K562 (cell line): Measurements from ENCODE around the gene AHCYL2. TPM values are rescaled to one million over a fixed set of nuclear protein-coding genes. Genes with fewer than 3 reads are reported as not detected.
A peak's percentile ranks its signal among the peaks of the same experiment; 100 is the strongest.

Experiments used
- BCOR ChIP-seq: fragments of 450-650 bp; IDR thresholded peaks from 2 replicates; pipeline ENCODE4 v1.6.1; 2016
- BHLHE40 ChIP-seq: IDR thresholded peaks from 2 replicates; pipeline ENCODE4 v1.6.1; 2011; ENCODE audit warnings: low read length, improper control_type of control experiment
- CBFA2T2 ChIP-seq: fragments of 450-650 bp; conservative IDR thresholded peaks from 2 replicates; pipeline ENCODE4 v1.6.1; 2017; ENCODE audit warnings: mild to moderate bottlenecking
- CBX2 ChIP-seq: fragments of 200-600 bp; sonication (generic); IDR thresholded peaks from one replicate; pipeline ENCODE4 v1.6.1; 2012; ENCODE audit warnings: mild to moderate bottlenecking, low read length, inconsistent platforms; ENCODE audit not compliant: insufficient read depth, poor library complexity, severe bottlenecking
- CCNT2 ChIP-seq: IDR thresholded peaks from 2 replicates; pipeline ENCODE4 v1.6.1; 2011; ENCODE audit warnings: borderline replicate concordance, low read depth, mild to moderate bottlenecking, moderate library complexity, mixed read lengths, low read length; ENCODE audit not compliant: insufficient read length; ENCODE audit errors: extremely low read depth
- CREM ChIP-seq: IDR thresholded peaks from 2 replicates; pipeline ENCODE4 v1.6.1; 2014; ENCODE audit warnings: antibody characterized with exemption, low read depth
- E2F5 ChIP-seq: sonication (generic); formaldehyde crosslinking; IDR thresholded peaks from 2 replicates; pipeline ENCODE4 v1.8.0; 2022; ENCODE audit warnings: mild to moderate bottlenecking, missing genetic modification reagents
- ETV6 ChIP-seq, 3 experiments: fragments of 150-350 bp in 1 of 3; sonication (generic) in 1 of 3; formaldehyde crosslinking in 1 of 3; IDR thresholded peaks; 2 replicates each; pipeline versions ENCODE4 v1.6.1 to v1.8.0; 2014 to 2022; ENCODE audit warnings: borderline replicate concordance in 2 of 3, low read depth in 2 of 3, antibody characterized with exemption in 1 of 3, low read length in 1 of 3, mild to moderate bottlenecking in 1 of 3, missing genetic modification reagents in 1 of 3
- FOXA3 ChIP-seq, 2 experiments: fragments of 450-650 bp in 1 of 2; sonication (generic) in 1 of 2; formaldehyde crosslinking; IDR thresholded peaks in 1 of 2; conservative IDR thresholded peaks in 1 of 2; 2 replicates each; pipeline versions ENCODE4 v1.4.0 to v1.8.0; 2020 to 2022; ENCODE audit warnings: mild to moderate bottlenecking in 2 of 2, missing genetic modification reagents in 1 of 2
- HDAC1 ChIP-seq, 2 experiments: fragments of 450-650 bp; IDR thresholded peaks; 2 replicates each; pipeline ENCODE4 v1.6.1; 2016 to 2017; ENCODE audit warnings: inconsistent platforms in 1 of 2, mild to moderate bottlenecking in 1 of 2, moderate library complexity in 1 of 2
- HMGXB4 ChIP-seq: sonication (generic); formaldehyde crosslinking; IDR thresholded peaks from 2 replicates; pipeline ENCODE4 v1.8.1; 2023; ENCODE audit warnings: mild to moderate bottlenecking, missing genetic modification reagents
- HOMEZ ChIP-seq: fragments of 250-450 bp; sonication (Bioruptor Pico); IDR thresholded peaks from 2 replicates; pipeline ENCODE4 v1.4.0; 2020; ENCODE audit warnings: mild to moderate bottlenecking, moderate library complexity
- MTA2 ChIP-seq: fragments of 450-650 bp; IDR thresholded peaks from 2 replicates; pipeline ENCODE4 v1.6.1; 2016; ENCODE audit warnings: low read depth
- NRF1 ChIP-seq, 2 experiments: fragments of 450-650 bp; IDR thresholded peaks in 1 of 2; conservative IDR thresholded peaks in 1 of 2; 2 replicates each; pipeline ENCODE4 v1.6.1; 2014; ENCODE audit warnings: mild to moderate bottlenecking in 2 of 2
- POLR2AphosphoS2 ChIP-seq: IDR thresholded peaks from 2 replicates; pipeline ENCODE4 v1.6.1; 2012; ENCODE audit warnings: low read length, improper control_type of control experiment
- POLR2G ChIP-seq: fragments of 200-400 bp; formaldehyde crosslinking; IDR thresholded peaks from 2 replicates; pipeline ENCODE4 v1.6.1; 2017; ENCODE audit warnings: low read depth, mild to moderate bottlenecking, antibody characterized with exemption, low read length, moderate library complexity
- PRMT5 ChIP-seq: sonication (generic); formaldehyde crosslinking; IDR thresholded peaks from 2 replicates; pipeline ENCODE4 v1.5.0; 2020; ENCODE audit warnings: missing genetic modification reagents
- TAL1 ChIP-seq: fragments of 450-650 bp; IDR thresholded peaks from 2 replicates; pipeline ENCODE4 v1.6.1; 2016; ENCODE audit warnings: mild to moderate bottlenecking
- TCFL5 ChIP-seq: fragments of 250-450 bp; sonication (Bioruptor Pico); conservative IDR thresholded peaks from 2 replicates; pipeline ENCODE4 v1.6.1; 2021; ENCODE audit warnings: mild to moderate bottlenecking, moderate library complexity, matching md5 sums
- TFAP4 ChIP-seq: sonication (generic); formaldehyde crosslinking; IDR thresholded peaks from 2 replicates; pipeline ENCODE4 v1.8.0; 2022; ENCODE audit warnings: missing genetic modification reagents, mild to moderate bottlenecking, moderate library complexity, borderline replicate concordance
- ZBTB8A ChIP-seq: fragments of 450-650 bp; IDR thresholded peaks from 2 replicates; pipeline ENCODE4 v1.6.1; 2018; ENCODE audit warnings: mild to moderate bottlenecking, moderate library complexity; ENCODE audit not compliant: partially characterized antibody
- ZNF143 ChIP-seq: sonication (generic); formaldehyde crosslinking; IDR thresholded peaks from 2 replicates; pipeline ENCODE4 v1.9.0; 2022; ENCODE audit warnings: mild to moderate bottlenecking, missing genetic modification reagents
- ZNF699 ChIP-seq: fragments of 250-450 bp; sonication (Bioruptor Pico); IDR thresholded peaks from 2 replicates; pipeline ENCODE4 v1.8.0; 2021; ENCODE audit warnings: mild to moderate bottlenecking, moderate library complexity; ENCODE audit not compliant: insufficient replicate concordance
- polyA plus RNA-seq, 8 experiments: library from polyadenylated mRNA; depleted of rRNA in 4 of 8; stranded (reverse) in 5 of 8; unstranded in 3 of 8; fragments of >200 nt; fragmentation: Nextera tagmentation in 2 of 8; fragmentation: Illumina TruSeq in 1 of 8; extraction: Ambion mirVana in 2 of 8; extraction: Trizol in 1 of 8; gene quantifications; 2 replicates each; pipeline versions ENCODE4 v1.2.1 to v1.2.3, GENCODE V29; 2011 to 2014; ENCODE audit warnings: inconsistent platforms in 1 of 8, missing spikeins in 1 of 8
- total RNA-seq, 7 experiments: library from RNA; depleted of rRNA in 6 of 7; stranded (reverse); fragments of >200 nt in 6 of 7; fragmentation: Illumina TruSeq in 2 of 7; extraction: Trizol in 2 of 7; gene quantifications; 2 replicates each; pipeline versions ENCODE4 v1.2.1 to v1.2.3, GENCODE V29; 2011 to 2021; ENCODE audit warnings: low replicate concordance in 1 of 7

AHCYL2 gene
- total and polyA plus RNA-seq, 9 of the 15 experiments (the other 6 are each of a cell fraction or from before 2014, with no cell fraction given), result 0.93 to 10.5 (median 5.2) TPM

- TF ChIP-seq CREM (no peak), ETV6 (IDR thresholded peaks at IDR 0.05; ENCODE audit: borderline replicate concordance in 1 of 2, low read depth in 2 of 2, low read length in 1 of 2) (no peak), ETV6 (CRISPR knock-in tag; IDR thresholded peaks at IDR 0.05; ENCODE audit: borderline replicate concordance) (no peak), PRMT5 (CRISPR knock-in tag) (no peak), BCOR (no peak), BHLHE40 (no peak), CCNT2 (peak; percentile 47), CBFA2T2 (0 out of 2 replicates have a peak, but pooled peaks have one; percentile 22), HOMEZ (no peak), TFAP4 (CRISPR knock-in tag) (peak; percentile 4; the same call in 1 of the 2 replicates), ZBTB8A (no peak), CBX2 (no peak), ZNF143 (CRISPR knock-in tag) (0 out of 2 replicates have a peak, but pooled peaks have one; percentile 9), NRF1 (conservative IDR thresholded peaks at IDR 0.05 in 1 of 2, IDR thresholded peaks at IDR 0.05 in 1 of 2) (0 out of 4 replicates have a peak, but pooled peaks of 1 of the 2 experiments have one; percentile 15), MTA2 (no peak), FOXA3 (CRISPR knock-in tag; conservative IDR thresholded peaks at IDR 0.05 in 1 of 2, IDR thresholded peaks at IDR 0.05 in 1 of 2) (no peak), TCFL5 (CRISPR knock-in tag) (no peak), ZNF699 (no peak), HMGXB4 (CRISPR knock-in tag) (no peak), POLR2AphosphoS2 (no peak), HDAC1 (IDR thresholded peaks at IDR 0.05) (0 out of 4 replicates have a peak, but pooled peaks of 1 of the 2 experiments have one; percentile 0), TAL1 (no peak; the same call in 1 of the 2 replicates), E2F5 (CRISPR knock-in tag) (peak; percentile 67; the same call in 1 of the 2 replicates), POLR2G (peak; percentile 76)
These were observed 210.0 kb downstream of the AHCYL2 start (continued) for GRCh38 chr7:129434675-129435318.
